CD4-positive, CD25-positive, alpha-beta regulatory T cell (primary cell): Measurements from ENCODE around the gene MYL12B. TPM values are rescaled to one million over a fixed set of nuclear protein-coding genes. Genes with fewer than 3 reads are reported as not detected.

Experiments
- ATAC-seq, 2 donors: fragments of 150-1000 bp; cut with Tn5 transposase; one replicate each; pipeline ENCODE4 v1.10.0; 2021; ENCODE audit warnings: low read depth in 2 of 2, moderate number of reproducible peaks in 2 of 2, moderate library complexity in 1 of 2
- DNase-seq, 3 donors: peaks; one replicate each; pipeline versions ENCODE4 v3.0.0 to v3.0.0-alpha.2; 2012 to 2022; ENCODE audit warnings: mixed read lengths in 1 of 3
- H3K27ac ChIP-seq: one replicate; pipeline ENCODE4 v1.7.0; 2013; ENCODE audit warnings: mild to moderate bottlenecking, low read length; ENCODE audit not compliant: insufficient read depth, poor library complexity, severe bottlenecking
- H3K27me3 ChIP-seq: one replicate; pipeline ENCODE4 v1.7.0; 2013; ENCODE audit warnings: low read length; ENCODE audit not compliant: control insufficient read depth, insufficient read depth
- H3K36me3 ChIP-seq: one replicate; pipeline ENCODE4 v1.7.0; 2013; ENCODE audit warnings: mild to moderate bottlenecking, low read length, moderate library complexity; ENCODE audit not compliant: control insufficient read depth, insufficient read depth
- H3K4me1 ChIP-seq: 2 replicates; pipeline ENCODE4 v1.7.0; 2013; ENCODE audit warnings: mild to moderate bottlenecking, low read length; ENCODE audit not compliant: insufficient read depth, control insufficient read depth, poor library complexity, severe bottlenecking
- H3K4me3 ChIP-seq: one replicate; pipeline ENCODE4 v1.7.0; 2013; ENCODE audit warnings: low read depth, mild to moderate bottlenecking, low read length, moderate library complexity
- H3K9me3 ChIP-seq, 2 experiments: 1 replicate in 1 of 2; 2 replicates in 1 of 2; pipeline ENCODE4 v1.7.0; 2013; ENCODE audit warnings: low read length in 2 of 2, mild to moderate bottlenecking in 1 of 2, moderate library complexity in 1 of 2; ENCODE audit not compliant: control insufficient read depth in 2 of 2
- H3K27ac Mint-ChIP-seq, 3 donors: one replicate each; pipeline ENCODE4 v1.8.0; 2020 to 2022; ENCODE audit warnings: mild to moderate bottlenecking in 3 of 3, mixed read lengths in 3 of 3, moderate library complexity in 2 of 3
- H3K27me3 Mint-ChIP-seq: one replicate; pipeline ENCODE4 v1.8.0; 2022; ENCODE audit warnings: mild to moderate bottlenecking, mixed read lengths
- H3K36me3 Mint-ChIP-seq: one replicate; pipeline ENCODE4 v1.8.0; 2020; ENCODE audit warnings: mixed read lengths
- H3K4me1 Mint-ChIP-seq, 4 donors: one replicate each; pipeline ENCODE4 v1.8.0; 2020 to 2022; ENCODE audit warnings: mixed read lengths in 4 of 4, mild to moderate bottlenecking in 1 of 4
- H3K4me3 Mint-ChIP-seq, 4 donors: one replicate each; pipeline ENCODE4 v1.8.0; 2020 to 2022; ENCODE audit warnings: mild to moderate bottlenecking in 4 of 4, mixed read lengths in 4 of 4, moderate library complexity in 3 of 4
- H3K9me3 Mint-ChIP-seq, 7 donors: one replicate each; pipeline ENCODE4 v1.8.0; 2020 to 2022; ENCODE audit warnings: mixed read lengths in 7 of 7, mild to moderate bottlenecking in 3 of 7, moderate library complexity in 2 of 7
- polyA plus RNA-seq, 4 donors: library from polyadenylated mRNA; unstranded; fragments of 300-500 nt; fragmentation: Illumina TruSeq; gene quantifications; one replicate each; pipeline ENCODE4 v1.2.3, GENCODE V29; 2021
- total RNA-seq: library from RNA; stranded (reverse); gene quantifications from one replicate; pipeline ENCODE4 v1.2.3, GENCODE V29; 2022

MYL12B gene
- total and polyA plus RNA-seq, 5 donors from 2014 or later, result 168 to 1,134 (median 998) TPM

GRCh38 chr18:3319399-3319798 is 57.5 kb downstream of the MYL12B start:
- ATAC-seq, result no peak

GRCh38 chr18:3319894-3320454 is 58.0 kb downstream of the MYL12B start:
- DNase-seq (no peak), ATAC-seq (no peak)
- no peaks in the 10 kb centered on the region for H3K4me1 Mint-ChIP-seq
- no peaks in the 10 kb centered on the region for H3K36me3 Mint-ChIP-seq
- H3K27me3 ChIP-seq, result peaks cover 5% of the 10 kb centered on the region
- H3K27ac ChIP-seq, result no peak overlapping the region
- peaks cover 0 to 4% (median 0%) of the 10 kb centered on the region in 7 donors for H3K9me3 Mint-ChIP-seq
- H3K4me3 ChIP-seq, result no peak overlapping the region
- no peaks in the 10 kb centered on the region for H3K36me3 ChIP-seq
- no peak overlapping the region for H3K4me3 Mint-ChIP-seq
- no peaks in the 10 kb centered on the region for H3K4me1 ChIP-seq
- H3K9me3 ChIP-seq, result no peaks in the 10 kb centered on the region
- H3K27ac Mint-ChIP-seq, result no peak overlapping the region
- H3K27me3 Mint-ChIP-seq, result peaks cover 22% of the 10 kb centered on the region

More at GRCh38 chr18:3319399-3319798, 57.5 kb downstream of the MYL12B start:
- Histone ChIP-seq H3K27ac (no peak overlapping the region), H3K27me3 (peaks cover 5% of the 10 kb centered on the region), H3K4me1 (no peaks in the 10 kb centered on the region), H3K36me3 (no peaks in the 10 kb centered on the region), H3K9me3 (no peaks in the 10 kb centered on the region), H3K4me3 (no peak overlapping the region)
- Mint-ChIP-seq H3K4me3 (no peak overlapping the region), H3K27me3 (peaks cover 22% of the 10 kb centered on the region), H3K27ac (no peak overlapping the region), H3K4me1 (no peaks in the 10 kb centered on the region), H3K36me3 (no peaks in the 10 kb centered on the region), H3K9me3 (peaks cover 0 to 4% (median 0%) of the 10 kb centered on the region in 7 donors)
- no peak for DNase-seq

DNA sequence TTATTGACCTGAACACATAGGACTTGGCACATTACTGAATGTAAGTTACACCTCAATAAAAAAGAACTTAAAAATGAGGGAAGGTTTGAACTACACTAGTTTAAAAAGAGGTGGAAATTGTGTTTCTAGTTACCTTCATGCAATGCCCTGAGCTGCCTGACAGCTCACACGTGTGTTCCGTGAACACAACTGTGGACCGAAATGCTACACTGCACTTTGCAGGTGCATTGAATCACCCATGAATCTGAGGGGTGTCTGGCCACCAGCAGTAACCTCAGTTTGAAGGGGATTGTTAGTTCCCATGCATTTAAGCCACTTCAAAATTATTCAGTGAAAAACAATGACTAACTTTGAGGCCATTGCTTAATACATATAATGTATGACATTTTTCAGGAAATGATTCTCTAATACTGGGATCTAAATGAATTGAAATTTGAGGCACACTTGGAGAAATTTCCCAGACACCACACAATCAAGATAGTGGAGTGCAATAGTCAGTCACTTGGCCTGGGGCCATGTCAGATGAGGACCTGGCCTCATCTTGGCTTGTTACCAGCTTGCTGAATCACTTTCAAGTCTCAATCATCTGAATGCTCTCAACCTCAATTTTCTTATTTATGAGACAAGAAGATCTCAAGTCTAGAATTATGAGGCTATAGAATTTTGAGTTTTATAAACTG is 59.3 kb downstream of the MYL12B start:
- Mint-ChIP-seq H3K27ac (no peak overlapping the region), H3K4me1 (no peaks in the 10 kb centered on the region), H3K9me3 (peaks cover 0 to 3% (median 0%) of the 10 kb centered on the region in 7 donors), H3K36me3 (no peaks in the 10 kb centered on the region), H3K27me3 (peaks cover 21% of the 10 kb centered on the region), H3K4me3 (no peak overlapping the region)
- Histone ChIP-seq H3K27ac (no peak overlapping the region), H3K4me3 (no peak overlapping the region), H3K9me3 (no peaks in the 10 kb centered on the region), H3K27me3 (peaks cover 5% of the 10 kb centered on the region), H3K36me3 (no peaks in the 10 kb centered on the region), H3K4me1 (no peaks in the 10 kb centered on the region)
- DNase-seq (no peak), ATAC-seq (no peak)

- no peak for ATAC-seq
- no peak overlapping the region for H3K4me3 Mint-ChIP-seq
- no peaks in the 10 kb centered on the region for H3K4me1 Mint-ChIP-seq
- H3K27me3 Mint-ChIP-seq, result peaks cover 37% of the 10 kb centered on the region
- Histone ChIP-seq H3K36me3 (no peaks in the 10 kb centered on the region), H3K4me1 (no peaks in the 10 kb centered on the region), H3K4me3 (no peak overlapping the region), H3K27me3 (peaks cover 5% of the 10 kb centered on the region), H3K27ac (no peak overlapping the region), H3K9me3 (no peaks in the 10 kb centered on the region)
- H3K36me3 Mint-ChIP-seq, result no peaks in the 10 kb centered on the region
- H3K9me3 Mint-ChIP-seq, result peaks cover 0 to 3% (median 0%) of the 10 kb centered on the region in 7 donors
- H3K27ac Mint-ChIP-seq, result no peak overlapping the region
- DNase-seq, result no peak
Observed at GRCh38 chr18:3323900-3324299, 62.0 kb downstream of the MYL12B start.

Other genes starting within 250 kb of the MYL12B start
- 61.2 TPM for gene LPIN2, start 249.0 kb upstream of the MYL12B start, total RNA-seq
- gene LPIN2, start 249.0 kb upstream of the MYL12B start, polyA plus RNA-seq, result 10 to 100 TPM; 39.3 to 52.7 (median 44.8) TPM
- gene MYOM1, start 42.2 kb upstream of the MYL12B start, total RNA-seq, result 1.4 TPM
- under 1 TPM; 0.03 to 0.68 (median 0.49) TPM for gene MYOM1, start 42.2 kb upstream of the MYL12B start, polyA plus RNA-seq
- gene MYL12A, start 14.3 kb upstream of the MYL12B start, total RNA-seq, result 382 TPM
- 1,000 to 10,000 TPM; 2,262 to 2,381 (median 2,361) TPM for gene MYL12A, start 14.3 kb upstream of the MYL12B start, polyA plus RNA-seq
- gene TGIF1, start 188.0 kb downstream of the MYL12B start, total RNA-seq, result 37.3 TPM
- 10 to 100 TPM; 42.6 to 86.8 (median 51.0) TPM for gene TGIF1, start 188.0 kb downstream of the MYL12B start, polyA plus RNA-seq